Suprapubic skin (tissue), 4 donors: ENCODE results near the gene STAM.

Experiments
- CTCF ChIP-seq, 2 donors: fragments of 200-600 bp in 1 of 2; fragments of 450-650 bp in 1 of 2; sonication (generic) in 1 of 2; IDR thresholded peaks; one replicate each; pipeline ENCODE4 v1.5.1; 2016 to 2019; ENCODE audit warnings: antibody characterized with exemption in 2 of 2, mild to moderate bottlenecking in 1 of 2, moderate library complexity in 1 of 2
- EP300 ChIP-seq: sonication (generic); formaldehyde crosslinking; IDR thresholded peaks from one replicate; pipeline ENCODE4 v1.6.1; 2017; ENCODE audit warnings: antibody characterized with exemption
- POLR2A ChIP-seq, 2 donors: fragments of 450-650 bp; IDR thresholded peaks; one replicate each; pipeline ENCODE4 v1.6.1; 2017; ENCODE audit warnings: antibody characterized with exemption in 2 of 2, mild to moderate bottlenecking in 2 of 2, moderate library complexity in 2 of 2
- POLR2AphosphoS5 ChIP-seq, 3 donors: sonication (generic); formaldehyde crosslinking; IDR thresholded peaks; one replicate each; pipeline ENCODE4 v1.6.1; 2017; ENCODE audit warnings: antibody characterized with exemption in 3 of 3

GRCh38 chr10:17647326-17647725 is 3.4 kb downstream of the STAM start:
- TF ChIP-seq POLR2A (IDR thresholded peaks at IDR 0.05), result no peak
- TF ChIP-seq CTCF (IDR thresholded peaks at IDR 0.05), result no peak
- TF ChIP-seq EP300, result no peak
- TF ChIP-seq POLR2AphosphoS5 (IDR thresholded peaks at IDR 0.05), result no peak
